Neural crest cell (in vitro differentiated cells): ENCODE data around the gene ZNF785. TPM values are rescaled to one million over a fixed set of nuclear protein-coding genes. Genes with fewer than 3 reads are reported as not detected.
A peak's percentile ranks its signal among the peaks of the same experiment; 100 is the strongest.

Experiments used
- DNase-seq: peaks from one replicate; pipeline ENCODE4 v3.0.0; 2021; ENCODE audit warnings: low read depth, mixed read lengths, low spot score
- H3K27ac Mint-ChIP-seq: one replicate; pipeline ENCODE4 v1.8.0; 2021; ENCODE audit warnings: mild to moderate bottlenecking, mixed read lengths; ENCODE audit not compliant: unreplicated experiment
- H3K27me3 Mint-ChIP-seq: 2 replicates; pipeline ENCODE4 v1.8.0; 2021; ENCODE audit warnings: low read depth, mild to moderate bottlenecking, mixed read lengths
- H3K36me3 Mint-ChIP-seq: 2 replicates; pipeline ENCODE4 v1.8.0; 2021; ENCODE audit warnings: low read depth, mild to moderate bottlenecking, mixed read lengths
- H3K4me1 Mint-ChIP-seq: 2 replicates; pipeline ENCODE4 v1.8.0; 2021; ENCODE audit warnings: mixed read lengths
- H3K4me3 Mint-ChIP-seq: one replicate; pipeline ENCODE4 v1.8.0; 2021; ENCODE audit warnings: mild to moderate bottlenecking, mixed read lengths
- H3K9me3 Mint-ChIP-seq: 2 replicates; pipeline ENCODE4 v1.8.0; 2021; ENCODE audit warnings: mixed read lengths
- CTCF ChIP-seq: fragments of 200-600 bp; sonication (generic); conservative IDR thresholded peaks from 2 replicates; pipeline ENCODE4 v1.5.0; 2021; ENCODE audit warnings: antibody characterized with exemption, mild to moderate bottlenecking
- total RNA-seq: library from RNA; stranded (reverse); gene quantifications from 2 replicates; pipeline ENCODE4 v1.2.1, GENCODE V29; 2021

Gene ZNF785
- total RNA-seq, 1 donor from 2014 or later, result 38.3 TPM

GRCh38 chr16:30619202-30619601 is 33.7 kb upstream of the ZNF785 start:
- H3K4me1 Mint-ChIP-seq, result peaks cover 20% of the 10 kb centered on the region
- no peak overlapping the region for H3K27ac Mint-ChIP-seq
- no peak overlapping the region for H3K4me3 Mint-ChIP-seq
- no peak for DNase-seq
- no peaks in the 10 kb centered on the region for H3K27me3 Mint-ChIP-seq
- TF ChIP-seq CTCF, result no peak
- H3K9me3 Mint-ChIP-seq, result peaks cover 4% of the 10 kb centered on the region
- H3K36me3 Mint-ChIP-seq, result no peaks in the 10 kb centered on the region

DNA sequence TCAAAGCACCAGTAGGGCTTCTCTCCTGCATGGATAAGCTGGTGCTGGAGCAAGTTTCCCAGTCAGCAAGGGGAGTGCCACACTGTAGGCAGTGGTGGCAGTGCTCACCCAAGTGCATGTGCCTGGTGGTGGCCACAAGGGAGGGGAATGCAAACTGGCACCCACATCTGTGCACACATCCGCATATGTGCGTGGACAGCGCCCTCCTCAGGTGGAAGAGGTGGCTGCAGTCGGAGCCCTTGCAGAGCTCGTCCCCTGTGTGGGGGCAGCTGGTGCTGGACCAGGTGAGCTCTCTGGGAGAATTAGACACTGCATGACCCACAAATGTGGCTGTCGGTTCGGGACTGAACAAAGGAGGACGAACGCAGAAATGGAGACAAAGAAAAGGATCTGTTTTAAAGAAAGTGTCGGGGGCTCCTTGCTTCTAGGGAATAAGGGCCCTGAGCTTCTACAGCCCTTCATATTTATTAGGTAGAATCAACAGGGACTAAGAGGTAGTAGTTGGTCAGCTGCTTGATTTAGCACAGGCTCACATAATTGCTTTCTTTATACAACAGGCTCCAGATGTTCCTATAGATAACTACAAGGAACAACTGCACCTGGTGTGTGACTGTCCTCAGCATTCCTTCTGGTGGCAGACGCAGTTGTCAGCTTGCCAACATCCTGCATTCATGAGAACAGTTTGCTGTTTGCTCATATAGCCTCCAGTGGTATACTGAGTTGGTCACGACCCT is 30.0 kb upstream of the ZNF785 start:
- Mint-ChIP-seq H3K27ac (no peak overlapping the region), H3K4me3 (no peak overlapping the region), H3K36me3 (no peaks in the 10 kb centered on the region), H3K4me1 (peaks cover 17% of the 10 kb centered on the region), H3K27me3 (no peaks in the 10 kb centered on the region), H3K9me3 (peaks cover 4% of the 10 kb centered on the region)
- peak; percentile 54 for DNase-seq
- TF ChIP-seq CTCF, result peak; percentile 61

DNA sequence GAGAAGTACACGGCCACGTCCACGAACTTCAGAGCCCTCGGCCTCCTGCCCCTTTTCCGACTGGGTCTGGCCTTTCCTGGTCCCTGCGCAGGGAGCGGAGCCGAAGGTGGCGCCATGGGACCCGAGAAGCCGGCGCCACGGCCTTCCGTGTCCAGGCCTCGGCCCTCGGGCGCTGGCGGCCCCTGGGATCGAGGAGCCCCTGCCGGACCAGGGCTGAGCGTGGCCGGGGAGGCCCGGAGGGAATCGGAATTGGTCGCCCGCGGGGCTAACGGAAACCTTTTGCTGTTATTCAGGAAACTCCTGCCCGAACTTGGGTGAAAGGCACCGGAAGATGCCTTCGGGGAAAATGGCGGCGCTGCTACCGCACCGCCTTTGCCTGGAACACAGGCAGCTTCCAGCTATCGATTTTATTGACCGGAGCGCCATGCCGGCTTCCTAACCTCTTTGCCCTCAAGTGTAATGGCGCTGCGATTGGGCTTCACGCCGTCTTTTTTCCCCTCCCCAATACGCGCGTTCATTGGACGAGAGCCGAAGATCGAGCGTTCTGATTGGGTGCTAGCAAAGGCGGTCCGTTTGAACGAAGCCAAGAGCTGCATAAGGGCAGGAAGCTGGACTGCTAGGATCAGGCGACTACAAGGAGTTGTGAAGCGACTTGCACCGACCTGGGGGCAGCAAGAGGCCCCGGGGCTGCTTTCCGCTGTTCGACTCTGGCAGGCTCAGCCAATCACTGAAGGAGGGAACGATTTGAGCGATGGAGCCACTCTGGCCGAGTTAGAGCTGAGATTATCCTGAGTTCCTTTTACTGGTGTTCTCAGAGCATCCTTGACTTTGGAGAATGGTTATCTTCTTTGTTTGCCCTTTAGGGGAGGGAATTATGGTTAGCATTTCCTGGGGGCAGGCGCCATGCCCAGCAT is 24.7 kb upstream of the ZNF785 start, which contains the start of gene ZNF689:
Gene ZNF689 (minus strand): TSS at position 464 of the 914 bp plus-strand sequence. CDS start 348 bp downstream, at position 116.
- peak within 1 kb of the TSS; percentile 97 for H3K4me3 Mint-ChIP-seq
- peaks cover 10% of the 10 kb centered on the region for H3K36me3 Mint-ChIP-seq
- peaks cover 12% of the 10 kb centered on the region for H3K4me1 Mint-ChIP-seq
- peak within 1 kb of the TSS; percentile 97 for H3K27ac Mint-ChIP-seq
- TF ChIP-seq CTCF, result peak; percentile 21
- peak; percentile 96 for DNase-seq
- no peaks in the 10 kb centered on the region for H3K27me3 Mint-ChIP-seq
- H3K9me3 Mint-ChIP-seq, result peaks cover 2% of the 10 kb centered on the region

- Mint-ChIP-seq H3K27ac (peak overlapping the region; percentile 92), H3K4me1 (peaks cover 12% of the 10 kb centered on the region), H3K36me3 (peaks cover 13% of the 10 kb centered on the region), H3K27me3 (no peaks in the 10 kb centered on the region), H3K4me3 (peak overlapping the region; percentile 97), H3K9me3 (peaks cover 2% of the 10 kb centered on the region)
- TF ChIP-seq CTCF, result no peak
- peak; percentile 23 for DNase-seq
Measured at GRCh38 chr16:30609002-30609925, 23.8 kb upstream of the ZNF785 start.

GRCh38 chr16:30606004-30606403 is 20.5 kb upstream of the ZNF785 start:
- no peak for DNase-seq
- Mint-ChIP-seq H3K27ac (no peak overlapping the region), H3K27me3 (no peaks in the 10 kb centered on the region), H3K4me1 (peaks cover 12% of the 10 kb centered on the region), H3K9me3 (peaks cover 2% of the 10 kb centered on the region), H3K36me3 (peaks cover 27% of the 10 kb centered on the region), H3K4me3 (no peak overlapping the region)
- no peak for TF ChIP-seq CTCF
